SK-N-SH (cell line): ENCODE data around the gene TTC21A. TPM values are rescaled to one million over a fixed set of nuclear protein-coding genes. Genes with fewer than 3 reads are reported as not detected.

Source experiments
- CTCF ChIA-PET: fragments of 300-600, 350-600 bp; formaldehyde crosslinking; extraction: SDS; loops from one replicate; lab custom pipeline; 2021; lab: Yijun Ruan, JAX
- POLR2A ChIA-PET: fragments of 350-600 bp; sonication (Branson Sonifier 250); formaldehyde crosslinking; extraction: SDS; loops from one replicate; lab custom pipeline; 2020; ENCODE audit warnings: antibody characterized with exemption, inconsistent platforms; lab: Yijun Ruan, JAX
- DNase-seq: peaks from one replicate; pipeline ENCODE4 v3.0.0; 2012
- H2AFZ ChIP-seq: fragments of 200-600 bp; sonication (generic); 2 replicates; pipeline ENCODE4 v1.8.1; 2016; ENCODE audit warnings: antibody characterized with exemption, mild to moderate bottlenecking, low read depth
- H3F3A ChIP-seq: fragments of 200-600 bp; sonication (generic); replicated peaks from 2 replicates; pipeline ENCODE3; 2016; ENCODE audit warnings: antibody characterized with exemption, mild to moderate bottlenecking; ENCODE audit not compliant: insufficient read depth
- H3K27ac ChIP-seq, 2 experiments: fragments of 200-500 bp in 1 of 2; fragments of 200-600 bp in 1 of 2; sonication (Bioruptor generic) in 1 of 2; sonication (generic), shearing (Covaris generic) in 1 of 2; 2 replicates each; pipeline versions ENCODE4 v1.5.1 to v1.6.1; 2014 to 2016; ENCODE audit warnings: low read depth in 2 of 2, inconsistent platforms in 1 of 2, low read length in 1 of 2, mild to moderate bottlenecking in 1 of 2, mixed read lengths in 1 of 2
- H3K27me3 ChIP-seq: fragments of 200-600 bp; sonication (generic), shearing (Covaris generic); 2 replicates; pipeline ENCODE4 v1.6.1; 2016; ENCODE audit warnings: mixed run types; ENCODE audit not compliant: insufficient read depth
- H3K36me3 ChIP-seq, 2 experiments: fragments of 200-500 bp in 1 of 2; fragments of 200-600 bp in 1 of 2; sonication (Bioruptor generic) in 1 of 2; sonication (generic) in 1 of 2; replicated peaks in 1 of 2; 2 replicates each; pipeline versions ENCODE3 to v1.5.1; 2014 to 2016; ENCODE audit warnings: low read length in 1 of 2, mild to moderate bottlenecking in 1 of 2; ENCODE audit not compliant: insufficient read depth in 2 of 2, control insufficient read depth in 1 of 2
- H3K4me1 ChIP-seq, 2 experiments: fragments of 200-500 bp in 1 of 2; fragments of 200-600 bp in 1 of 2; sonication (Bioruptor generic) in 1 of 2; sonication (generic), shearing (Covaris generic) in 1 of 2; 2 replicates each; pipeline versions ENCODE4 v1.5.1 to v1.6.1; 2014 to 2016; ENCODE audit warnings: low read depth in 1 of 2, low read length in 1 of 2, mixed run types in 1 of 2; ENCODE audit not compliant: insufficient read depth in 2 of 2, control insufficient read depth in 1 of 2
- H3K4me2 ChIP-seq: fragments of 200-600 bp; sonication (generic), shearing (Covaris generic); 2 replicates; pipeline ENCODE4 v1.6.1; 2017; ENCODE audit warnings: mixed run types
- H3K4me3 ChIP-seq, 2 experiments: fragments of 200-500 bp in 1 of 2; fragments of 200-600 bp in 1 of 2; sonication (Bioruptor generic) in 1 of 2; sonication (generic), shearing (Covaris generic) in 1 of 2; 2 replicates each; pipeline versions ENCODE4 v1.5.1 to v1.8.1; 2014 to 2016; ENCODE audit warnings: low read depth in 2 of 2, inconsistent platforms in 1 of 2, low read length in 1 of 2, mild to moderate bottlenecking in 1 of 2, mixed read lengths in 1 of 2, moderate library complexity in 1 of 2
- H3K79me2 ChIP-seq: fragments of 200-600 bp; sonication (generic); 2 replicates; pipeline ENCODE4 v1.8.1; 2017; ENCODE audit warnings: mild to moderate bottlenecking; ENCODE audit not compliant: insufficient read depth
- H3K9ac ChIP-seq: fragments of 200-600 bp; sonication (generic); 2 replicates; pipeline ENCODE4 v1.6.1; 2017; ENCODE audit warnings: mixed run types
- H3K9me2 ChIP-seq: fragments of 200-600 bp; sonication (generic); 2 replicates; pipeline ENCODE4 v1.6.1; 2017; ENCODE audit warnings: mixed run types
- H3K9me3 ChIP-seq: fragments of 200-600 bp; sonication (generic); 2 replicates; pipeline ENCODE4 v1.6.1; 2017; ENCODE audit warnings: mixed run types, mild to moderate bottlenecking, moderate library complexity
- H4K20me1 ChIP-seq: fragments of 200-600 bp; sonication (generic); 2 replicates; pipeline ENCODE4 v1.6.1; 2017; ENCODE audit warnings: mild to moderate bottlenecking, mixed run types; ENCODE audit not compliant: insufficient read depth
- CHD2 ChIP-seq: fragments of 150-350 bp; IDR thresholded peaks from 2 replicates; pipeline ENCODE4 v1.6.1; 2018; ENCODE audit warnings: low read length; ENCODE audit not compliant: partially characterized antibody
- ELF1 ChIP-seq: IDR thresholded peaks from 2 replicates; pipeline ENCODE4 v1.4.0; 2012
- EP300 ChIP-seq, 2 experiments: IDR thresholded peaks; 2 replicates each; pipeline versions ENCODE4 v1.4.0 to v1.6.1; 2012; ENCODE audit warnings: borderline replicate concordance in 1 of 2, low read depth in 1 of 2, low read length in 1 of 2
- EZH2phosphoT487 ChIP-seq: fragments of 200-600 bp; sonication (generic); IDR thresholded peaks from 2 replicates; pipeline ENCODE4 v1.6.1; 2017; ENCODE audit warnings: low read depth, mixed run types, mild to moderate bottlenecking, antibody characterized with exemption, moderate library complexity, borderline replicate concordance
- FOSL2 ChIP-seq: IDR thresholded peaks from 2 replicates; pipeline ENCODE4 v1.4.0; 2012; ENCODE audit warnings: low read depth, mild to moderate bottlenecking, moderate library complexity, borderline replicate concordance
- FOXM1 ChIP-seq: IDR thresholded peaks from 2 replicates; pipeline ENCODE4 v1.4.0; 2012; ENCODE audit warnings: low read depth, mild to moderate bottlenecking
- GATA2 ChIP-seq: sonication (generic); formaldehyde crosslinking; IDR thresholded peaks from 2 replicates; pipeline ENCODE4 v1.5.0; 2020; ENCODE audit warnings: mild to moderate bottlenecking, missing genetic modification reagents
- JUND ChIP-seq: IDR thresholded peaks from 2 replicates; pipeline ENCODE4 v1.4.0; 2012
- MAX ChIP-seq: IDR thresholded peaks from 2 replicates; pipeline ENCODE4 v1.4.0; 2012; ENCODE audit warnings: low read depth
- MEF2A ChIP-seq: IDR thresholded peaks from 2 replicates; pipeline ENCODE4 v1.4.0; 2012; ENCODE audit warnings: low read depth, borderline replicate concordance
- RAD21 ChIP-seq: IDR thresholded peaks from 2 replicates; pipeline ENCODE4 v1.6.1; 2012; ENCODE audit warnings: mild to moderate bottlenecking, low read length
- RCOR1 ChIP-seq: fragments of 150-350 bp; IDR thresholded peaks from 2 replicates; pipeline ENCODE4 v1.6.1; 2017; ENCODE audit warnings: antibody characterized with exemption, low read length
- REST ChIP-seq: IDR thresholded peaks from 2 replicates; pipeline ENCODE4 v1.6.1; 2012; ENCODE audit warnings: mild to moderate bottlenecking, low read depth, low read length, moderate library complexity
- RXRA ChIP-seq: IDR thresholded peaks from 2 replicates; pipeline ENCODE4 v1.4.0; 2012; ENCODE audit warnings: low read depth, mild to moderate bottlenecking, borderline replicate concordance
- TAF1 ChIP-seq: IDR thresholded peaks from 2 replicates; pipeline ENCODE4 v1.6.1; 2012; ENCODE audit warnings: low read depth, mild to moderate bottlenecking, low read length, moderate library complexity, borderline replicate concordance
- YY1 ChIP-seq: IDR thresholded peaks from 2 replicates; pipeline ENCODE4 v1.4.0; 2012; ENCODE audit warnings: low read depth, mild to moderate bottlenecking
- WGBS: methylation state at CpG from one replicate; pipeline ENCODE4 v1.1.6; 2017; ENCODE audit warnings: low lambda C conversion rate; 5-methylcytosine and 5-hydroxymethylcytosine counted together
- polyA plus RNA-seq, 3 experiments: library from polyadenylated mRNA; depleted of rRNA; stranded (reverse); fragments of >200 nt; gene quantifications; 2 replicates each; pipeline ENCODE4 v1.2.3, GENCODE V29; 2012

Gene TTC21A
- polyA plus RNA-seq, 1 of the 3 experiments (the other 2 are of a cell fraction) = 3.9 TPM

GRCh38 chr3:39062180-39062579 lies 45.3 kb upstream of the TTC21A start:
- peaks cover 78% of the 10 kb centered on the region for H3K79me2 ChIP-seq

GRCh38 chr3:39063143-39063542 lies 44.3 kb upstream of the TTC21A start:
- Histone ChIP-seq H3F3A (peaks cover 5% of the 10 kb centered on the region), H3K9ac (no peak overlapping the region), H3K27ac (no peak overlapping the region), H2AFZ (no peak overlapping the region), H3K4me3 (no peak overlapping the region), H3K27me3 (no peaks in the 10 kb centered on the region), H3K4me2 (no peak overlapping the region), H3K9me2 (no peaks in the 10 kb centered on the region), H3K79me2 (peaks cover 70% of the 10 kb centered on the region), H3K36me3 (peaks cover 25 to 26% of the 10 kb centered on the region in 2 experiments), H3K4me1 (no peaks in the 10 kb centered on the region), H3K9me3 (no peaks in the 10 kb centered on the region), H4K20me1 (peaks cover 5% of the 10 kb centered on the region; the same call in 1 of the 2 replicates)
- POLR2A ChIA-PET = no interaction called here
- WGBS = 94% methylated on average over 3 of the region's 3 CpGs
- no peak for DNase-seq
- TF ChIP-seq GATA2 (CRISPR knock-in tag) (no peak), RCOR1 (no peak), TAF1 (no peak), MEF2A (no peak), FOXM1 (no peak), ELF1 (no peak), EZH2phosphoT487 (no peak), MAX (no peak)
- CTCF ChIA-PET = interaction anchor here (1.2 kb wide), 1 partner anchor 225 kb away, joined by 4 read pairs; no protein-coding TSS in a partner anchor

More at GRCh38 chr3:39062180-39062579, 45.3 kb upstream of the TTC21A start:
- H3K9me3 ChIP-seq = no peaks in the 10 kb centered on the region
- H2AFZ ChIP-seq = no peak overlapping the region
- no peaks in the 10 kb centered on the region for H3K4me1 ChIP-seq
- H3K4me2 ChIP-seq = no peak overlapping the region
- peaks cover 5% of the 10 kb centered on the region; the same call in 1 of the 2 replicates for H4K20me1 ChIP-seq
- peaks cover 5% of the 10 kb centered on the region for H3F3A ChIP-seq
- H3K27me3 ChIP-seq = no peaks in the 10 kb centered on the region
- H3K9me2 ChIP-seq = no peaks in the 10 kb centered on the region
- H3K36me3 ChIP-seq = peaks cover 15 to 20% of the 10 kb centered on the region in 2 experiments
- no peak overlapping the region for H3K27ac ChIP-seq
- DNase-seq = no peak
- 78% methylated on average over 1 of the region's 1 CpG for WGBS
- ChIA-PET CTCF (interaction anchor here (0.8 to 1.2 kb wide), 3 partner anchors 19 to 226 kb away, joined by 3 to 4 read pairs (median 3); no protein-coding TSS in a partner anchor), POLR2A (no interaction called here)
- H3K9ac ChIP-seq = no peak overlapping the region
- H3K4me3 ChIP-seq = no peak overlapping the region
- TF ChIP-seq GATA2 (CRISPR knock-in tag) = no peak

GRCh38 chr3:39064646-39065045 lies 42.8 kb upstream of the TTC21A start:
- H3K9me2 ChIP-seq = no peaks in the 10 kb centered on the region
- H4K20me1 ChIP-seq = peaks cover 5% of the 10 kb centered on the region; the same call in 1 of the 2 replicates
- no peak overlapping the region for H3K4me2 ChIP-seq
- peak overlapping the region in 1 of 2 experiments; percentile 23; a peak in 1 of 4 replicates for H3K27ac ChIP-seq
- TF ChIP-seq CHD2 (no peak), YY1 (no peak), REST (no peak), RXRA (no peak), GATA2 (CRISPR knock-in tag) (no peak), FOSL2 (no peak), JUND (no peak), RAD21 (no peak), EP300 (IDR thresholded peaks at IDR 0.05; ENCODE audit: borderline replicate concordance in 1 of 2, low read depth in 1 of 2, low read length in 1 of 2) (no peak)
- ChIA-PET POLR2A (no interaction called here), CTCF (interaction anchor here (0.9 to 1.6 kb wide), 5 partner anchors 8 to 224 kb away, joined by 4 to 7 read pairs (median 4); partner anchors contain the start of gene WDR48)
- H3F3A ChIP-seq = peaks cover 5% of the 10 kb centered on the region
- peaks cover 32 to 36% of the 10 kb centered on the region in 2 experiments for H3K36me3 ChIP-seq
- no peak overlapping the region for H3K9ac ChIP-seq
- DNase-seq = no peak
- peaks cover 55% of the 10 kb centered on the region for H3K79me2 ChIP-seq
- no peak overlapping the region for H3K4me3 ChIP-seq
- no peak overlapping the region for H2AFZ ChIP-seq
- no peaks in the 10 kb centered on the region for H3K4me1 ChIP-seq
- 96% methylated on average over 1 of the region's 1 CpG for WGBS
- H3K27me3 ChIP-seq = no peaks in the 10 kb centered on the region
- no peaks in the 10 kb centered on the region for H3K9me3 ChIP-seq
